ENCODE measurements around the gene ARHGEF4. TPM values are rescaled to one million over a fixed set of nuclear protein-coding genes. Genes with fewer than 3 reads are reported as not detected.

ARHGEF4 gene
- total RNA-seq, 1 experiment from 2014 or later = 12.2 TPM

GRCh38 chr2:130819608-130820278, 17.0 kb upstream of the ARHGEF4 start:
- no peak for DNase-seq (ENCODE audit: low spot score)

DNA sequence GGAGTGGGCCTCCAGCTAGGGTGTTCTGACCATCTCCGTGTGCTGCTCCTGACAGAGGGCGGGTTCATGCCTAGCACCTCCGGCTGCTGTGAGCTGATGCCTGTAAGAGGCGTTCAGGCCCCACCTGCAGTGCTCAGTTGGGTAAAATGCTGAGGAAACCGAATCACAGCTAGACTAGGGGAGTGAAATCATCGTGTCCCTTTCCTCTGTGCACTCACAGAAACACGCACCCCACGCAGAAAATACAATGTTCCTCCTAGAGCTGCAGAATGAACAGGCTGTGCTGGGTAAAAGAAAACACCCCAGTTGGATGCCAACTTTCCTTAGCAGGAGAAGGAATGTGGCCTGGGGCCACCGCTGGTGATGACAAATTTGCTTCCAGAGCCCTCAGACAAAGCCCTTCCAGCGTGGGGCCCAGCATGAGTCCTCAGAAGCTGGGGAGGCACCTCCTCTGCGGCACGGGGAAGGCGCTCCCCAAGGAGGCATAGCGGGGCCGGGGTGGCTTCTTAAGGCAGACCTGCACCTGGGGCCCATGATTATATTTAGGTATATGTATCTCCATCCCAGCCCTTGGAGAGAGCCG, 16.3 kb upstream of the ARHGEF4 start:
- peak; percentile 48 for DNase-seq (ENCODE audit: low spot score)

- DNase-seq (ENCODE audit: low spot score) = no peak
These were observed 14.8 kb upstream of the ARHGEF4 start for GRCh38 chr2:130821867-130822266.

GRCh38 chr2:130822766-130823165, 13.9 kb upstream of the ARHGEF4 start:
- DNase-seq (ENCODE audit: low spot score) = no peak

GRCh38 chr2:130823171-130823885, 13.4 kb upstream of the ARHGEF4 start:
- no peak for DNase-seq (ENCODE audit: low spot score)

- peak; percentile 25 for DNase-seq (ENCODE audit: low spot score)
These were observed 12.7 kb upstream of the ARHGEF4 start for GRCh38 chr2:130823886-130824491.

GRCh38 chr2:130824492-130825061, 12.1 kb upstream of the ARHGEF4 start:
- DNase-seq (ENCODE audit: low spot score) = peak; percentile 98

DNA sequence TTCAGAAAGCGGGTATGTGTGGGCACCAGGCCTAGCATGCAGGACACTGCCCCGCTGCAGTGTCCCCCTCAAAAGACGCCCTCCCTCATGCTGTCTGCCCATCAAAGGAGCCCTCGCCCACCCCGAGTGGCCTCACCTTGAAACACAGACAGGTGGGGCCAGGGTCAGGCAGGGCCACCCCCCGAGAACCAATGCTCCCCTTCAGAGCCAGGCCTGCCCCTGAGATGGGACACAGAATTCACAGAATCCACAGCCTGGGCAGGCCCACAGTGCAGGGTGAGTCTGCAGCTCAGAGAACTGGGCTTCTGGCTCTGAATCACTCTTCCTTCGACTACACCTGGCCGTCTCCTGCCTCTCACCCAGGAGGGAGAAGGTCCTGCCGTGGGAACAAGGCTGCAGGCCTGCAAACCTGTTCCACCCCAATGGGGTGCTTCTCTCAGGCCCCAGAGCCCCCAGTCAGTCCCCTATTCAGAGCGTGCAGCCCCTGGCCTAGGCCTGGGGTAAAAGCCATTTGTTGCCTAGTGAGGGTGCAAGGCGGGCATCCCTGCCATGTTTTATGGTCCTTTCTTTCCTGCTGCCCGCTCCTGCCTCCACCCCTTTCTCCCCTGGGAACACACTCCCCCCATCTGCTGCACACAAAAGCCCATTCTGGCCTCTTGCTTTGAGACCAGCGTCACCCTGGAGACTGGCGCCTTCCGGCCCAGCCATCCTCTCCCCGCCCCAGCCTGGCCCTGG, 11.3 kb upstream of the ARHGEF4 start:
- DNase-seq (ENCODE audit: low spot score) = no peak

DNA sequence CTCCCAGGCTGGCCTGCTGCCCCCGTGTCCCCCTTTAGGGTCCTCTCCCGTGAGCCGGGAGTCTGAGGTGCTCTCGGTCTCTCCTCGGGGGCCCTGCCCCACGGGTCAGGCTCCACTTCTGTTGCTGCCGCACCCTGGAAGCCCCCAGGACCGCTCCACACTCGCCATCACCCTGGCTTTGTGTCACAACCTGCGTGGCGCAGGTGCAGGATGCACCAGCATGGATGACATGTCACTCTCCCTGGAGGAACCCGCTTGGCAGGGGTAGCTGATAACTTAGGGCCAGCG, 10.8 kb upstream of the ARHGEF4 start:
- DNase-seq (ENCODE audit: low spot score) = no peak

DNA sequence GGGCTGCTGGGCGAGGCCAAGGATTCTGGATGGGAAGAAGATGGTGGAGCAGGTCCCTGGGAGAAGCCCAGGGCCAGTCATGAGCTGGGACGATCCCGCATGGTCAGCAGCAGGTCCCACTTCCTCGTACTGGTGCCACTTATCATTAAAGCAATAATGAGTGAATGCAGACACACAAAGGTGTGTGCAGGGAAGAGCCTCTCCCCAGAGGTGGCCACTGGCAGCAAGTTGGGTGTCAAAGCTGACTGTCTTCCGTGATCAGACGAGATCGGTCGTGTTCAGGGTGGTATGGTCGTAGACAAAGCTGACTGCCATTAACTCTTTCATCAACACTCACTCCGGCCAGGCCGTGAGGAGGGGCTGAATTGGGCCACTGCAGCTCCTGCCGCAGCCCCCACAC, 10.3 kb upstream of the ARHGEF4 start:
- no peak for DNase-seq (ENCODE audit: low spot score)

DNA sequence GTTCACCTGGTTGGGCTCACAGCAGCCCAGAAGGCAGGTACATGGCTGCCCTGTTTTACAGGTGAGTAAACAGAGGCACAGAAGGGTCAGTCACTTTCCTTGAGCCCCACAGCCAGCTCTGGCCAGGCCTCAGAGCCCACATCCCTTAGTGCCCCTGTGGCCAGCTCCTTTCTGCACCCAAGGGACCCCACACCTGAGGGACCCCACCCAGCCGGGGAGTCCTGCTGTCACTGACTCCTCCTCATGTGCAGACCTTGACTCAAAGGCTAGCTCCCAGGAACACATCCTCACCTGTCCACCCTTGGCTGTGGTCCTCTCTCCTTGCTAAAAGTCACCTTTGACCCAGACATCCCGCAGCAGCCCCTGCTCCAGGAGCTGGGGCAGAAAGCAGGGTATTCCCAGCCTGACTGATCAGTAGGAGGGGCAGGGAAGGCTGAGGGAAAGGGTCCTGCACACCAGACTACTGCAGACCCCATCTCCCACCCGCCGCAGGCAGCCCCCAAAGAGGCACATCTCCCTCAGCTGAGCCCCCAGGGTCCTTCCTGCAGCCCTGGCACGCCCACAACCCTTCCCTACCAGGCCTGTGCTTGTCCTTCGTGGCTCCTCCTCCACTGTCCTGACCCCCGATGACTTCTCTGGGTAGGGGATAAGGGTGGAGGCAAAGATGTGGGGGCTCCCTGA, 9.8 kb upstream of the ARHGEF4 start:
- no peak for DNase-seq (ENCODE audit: low spot score)

GRCh38 chr2:130827502-130828251, 9.0 kb upstream of the ARHGEF4 start:
- DNase-seq (ENCODE audit: low spot score) = peak; percentile 83

DNA sequence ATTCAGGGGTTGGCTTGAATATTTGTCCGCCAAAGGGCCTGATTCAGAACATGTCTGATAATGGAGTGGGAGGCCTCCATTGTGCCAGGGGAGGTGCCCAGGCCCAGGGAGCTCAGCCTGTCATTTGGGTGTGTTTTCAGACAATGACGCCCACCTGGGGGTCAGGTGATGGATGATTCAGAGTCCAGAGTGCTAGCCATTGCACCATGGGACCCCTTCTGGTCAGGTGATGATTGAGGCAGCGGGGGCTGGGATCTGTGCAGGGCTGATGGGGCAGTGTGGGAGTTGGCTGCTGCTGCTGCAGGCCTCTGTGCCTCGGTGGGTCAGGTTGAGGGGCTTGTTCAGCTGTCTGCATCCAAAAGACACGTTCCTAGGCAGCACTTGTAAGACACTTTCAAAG, 8.3 kb upstream of the ARHGEF4 start:
- DNase-seq (ENCODE audit: low spot score) = peak; percentile 54

GRCh38 chr2:130829015-130829414, 7.7 kb upstream of the ARHGEF4 start:
- DNase-seq (ENCODE audit: low spot score) = peak; percentile 87

DNA sequence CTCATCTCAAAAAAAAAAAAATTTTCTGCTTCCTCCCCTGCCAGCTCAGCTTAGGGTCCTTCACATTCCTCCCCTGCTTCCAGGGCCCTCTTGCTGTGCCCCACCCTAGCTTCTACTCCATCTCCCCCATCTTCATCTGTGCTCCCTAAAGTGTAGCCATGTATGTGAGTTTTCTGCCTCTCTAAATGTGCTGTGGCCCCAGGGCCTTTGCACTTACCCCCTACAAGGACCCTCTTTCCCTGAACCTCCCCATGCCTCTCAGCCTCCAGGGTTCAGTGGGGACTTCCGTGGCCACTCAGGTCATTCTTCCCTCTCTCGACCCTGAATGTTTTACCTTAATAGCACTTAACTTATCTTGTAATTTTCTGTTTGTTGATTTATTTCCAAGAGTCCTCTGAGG, 6.2 kb upstream of the ARHGEF4 start:
- DNase-seq (ENCODE audit: low spot score) = no peak

DNA sequence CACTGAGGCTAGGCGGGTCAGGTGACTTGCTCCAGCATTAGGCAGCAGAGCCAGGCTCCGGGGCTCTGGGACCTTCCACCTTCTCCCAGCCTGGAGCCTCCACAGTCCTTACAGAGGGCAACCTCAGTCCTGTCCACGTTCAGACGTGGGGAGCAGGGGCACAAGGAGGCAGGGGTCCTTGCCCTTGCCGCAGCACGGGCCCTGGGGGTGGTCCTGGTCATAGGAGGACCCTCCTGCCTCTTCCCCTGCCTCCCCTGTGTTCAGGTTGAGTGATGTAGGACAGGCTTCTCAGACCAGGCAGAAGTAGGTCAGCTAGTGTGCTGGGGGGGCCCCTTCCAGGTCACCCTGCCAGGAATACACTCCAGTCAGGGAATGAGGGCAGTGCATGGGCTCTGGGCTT, 5.4 kb upstream of the ARHGEF4 start:
- no peak for DNase-seq (ENCODE audit: low spot score)

- DNase-seq (ENCODE audit: low spot score) = no peak
These were observed 4.3 kb upstream of the ARHGEF4 start for GRCh38 chr2:130832296-130832940.

GRCh38 chr2:130834091-130834930, 2.4 kb upstream of the ARHGEF4 start:
- DNase-seq (ENCODE audit: low spot score) = peak; percentile 26

Measured in A172 (cell line).